ELF-1 (cell line): Measurements from ENCODE around the gene MORC2.

Experiments
- DNase-seq: peaks from one replicate; pipeline ENCODE4 v3.0.0-alpha.2; 2016; ENCODE audit warnings: low read depth, low spot score

MORC2 gene

GRCh38 chr22:30968015-30968923 lies at the start of gene MORC2:
MORC2 (minus strand) TSS chr22:30968774; CDS start chr22:30967889, 885 bp downstream.
- peak; percentile 93 for DNase-seq

- no peak for DNase-seq
Measured at GRCh38 chr22:31005535-31005934, 37.0 kb upstream of the MORC2 start.

GRCh38 chr22:31001124-31001770 lies 32.7 kb upstream of the MORC2 start:
- DNase-seq, result no peak

GRCh38 chr22:30998329-30998728 lies 29.8 kb upstream of the MORC2 start:
- DNase-seq, result peak; percentile 22

GRCh38 chr22:30996462-30996861 lies 27.9 kb upstream of the MORC2 start:
- DNase-seq, result no peak

- DNase-seq, result no peak
Measured at GRCh38 chr22:30994960-30995359, 26.4 kb upstream of the MORC2 start.

DNA sequence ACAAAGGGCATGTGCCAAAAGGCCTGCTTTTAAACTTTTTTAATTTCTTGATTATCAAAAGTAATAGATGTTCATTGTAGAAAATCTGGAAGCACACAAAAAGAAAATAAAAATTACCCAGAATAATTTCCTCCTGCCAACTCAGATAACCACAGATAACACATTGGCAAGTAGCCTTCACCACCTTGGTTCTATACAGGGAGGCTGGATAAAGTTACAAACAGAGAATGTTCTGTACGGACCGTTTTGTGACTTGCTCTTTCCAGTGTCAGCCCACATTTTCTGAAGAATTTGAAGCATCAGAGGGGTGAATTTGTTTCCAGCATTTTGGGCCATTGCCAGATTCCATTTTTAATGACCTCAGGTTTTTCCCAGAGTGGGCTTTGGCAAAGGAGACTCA lies 24.0 kb upstream of the MORC2 start:
- DNase-seq, result no peak

DNA sequence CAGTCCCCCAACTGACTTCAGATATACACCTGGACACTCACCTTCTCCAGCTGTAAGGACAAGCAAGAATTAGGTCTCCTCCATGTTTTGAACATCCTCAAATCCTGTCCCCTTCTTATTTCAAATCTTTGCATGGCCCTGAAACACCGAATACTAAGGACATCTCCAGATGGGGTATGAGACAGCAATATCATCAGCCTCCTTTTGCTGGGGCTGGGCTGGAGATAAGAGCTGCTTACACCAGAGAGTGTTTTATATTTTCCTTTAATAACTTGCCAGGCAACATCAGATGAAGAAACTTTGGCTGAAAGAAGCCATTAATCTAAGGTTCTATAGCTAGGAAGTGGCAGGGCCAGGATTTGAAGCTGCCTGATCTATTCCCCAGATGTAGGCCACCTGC lies 22.1 kb upstream of the MORC2 start:
- DNase-seq, result no peak

GRCh38 chr22:30989474-30989873 lies 20.9 kb upstream of the MORC2 start:
- DNase-seq, result no peak

DNA sequence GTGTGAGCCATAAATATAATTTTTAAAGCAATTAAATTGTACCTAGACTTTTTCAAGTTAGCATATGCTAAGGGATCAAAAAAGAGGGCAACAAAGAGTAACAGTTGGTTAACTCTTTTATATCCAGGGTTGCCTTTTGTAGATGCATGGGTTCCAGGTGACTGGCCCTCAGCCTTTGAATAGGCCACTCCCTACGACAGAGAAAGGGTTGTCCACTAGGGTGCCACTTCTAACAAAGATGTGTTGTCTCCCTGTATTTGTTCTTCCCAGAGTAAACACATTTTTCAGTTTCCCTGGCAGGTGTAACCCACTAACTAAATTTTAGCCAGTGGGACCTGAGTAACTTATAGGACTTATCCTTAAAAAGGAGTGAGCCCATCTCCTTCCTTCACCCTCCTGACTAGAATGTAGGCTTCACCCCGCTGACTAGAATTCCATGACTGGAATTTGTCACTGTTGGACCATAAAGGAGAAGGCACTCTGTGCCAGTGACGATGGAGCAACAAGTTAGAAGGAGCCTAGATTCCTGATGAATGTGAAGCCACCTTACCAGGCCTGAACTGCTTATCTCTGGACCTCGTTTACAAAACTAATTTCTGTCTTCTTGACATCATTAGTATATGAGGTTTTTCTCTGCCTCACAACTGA lies 17.1 kb upstream of the MORC2 start:
- DNase-seq, result no peak

DNA sequence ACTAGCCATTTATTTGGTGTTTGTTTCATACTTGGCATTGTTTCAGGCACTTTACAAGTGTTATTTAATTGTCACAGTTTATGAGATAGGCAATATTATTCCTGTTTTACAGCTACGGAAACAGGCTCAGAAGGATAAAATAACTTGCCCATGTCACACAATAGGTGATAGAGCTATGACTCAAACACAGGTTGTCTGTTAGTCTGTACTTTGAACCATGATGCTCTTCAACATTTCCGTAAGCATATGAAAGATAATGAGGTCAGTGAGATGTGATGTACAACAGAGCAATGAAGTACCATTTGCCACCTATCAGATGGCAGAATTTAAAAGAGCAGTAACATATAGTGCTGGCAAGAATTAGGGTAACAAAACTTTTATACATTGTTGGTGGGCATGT lies 15.7 kb upstream of the MORC2 start:
- DNase-seq, result no peak

DNA sequence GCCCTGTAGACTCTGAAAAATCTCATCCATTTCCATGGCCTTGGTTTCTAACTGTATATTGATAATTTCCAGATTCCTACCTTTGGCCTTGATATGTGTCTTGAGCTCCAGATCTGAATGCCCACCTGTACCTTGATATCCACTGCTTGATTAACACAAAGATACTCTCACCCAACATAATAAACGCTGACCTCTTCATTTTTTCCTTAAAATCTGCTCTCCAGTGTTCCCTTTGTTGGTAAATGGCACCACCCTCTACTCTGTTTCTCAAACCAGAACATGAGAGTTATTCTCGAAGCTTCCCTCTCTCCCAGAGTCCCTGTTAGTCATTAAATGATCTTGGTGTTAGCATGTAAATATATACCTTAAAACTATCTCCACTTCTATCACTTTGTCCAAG lies 13.9 kb upstream of the MORC2 start:
- DNase-seq, result no peak

GRCh38 chr22:30979932-30980331 lies 11.4 kb upstream of the MORC2 start:
- DNase-seq, result no peak

DNA sequence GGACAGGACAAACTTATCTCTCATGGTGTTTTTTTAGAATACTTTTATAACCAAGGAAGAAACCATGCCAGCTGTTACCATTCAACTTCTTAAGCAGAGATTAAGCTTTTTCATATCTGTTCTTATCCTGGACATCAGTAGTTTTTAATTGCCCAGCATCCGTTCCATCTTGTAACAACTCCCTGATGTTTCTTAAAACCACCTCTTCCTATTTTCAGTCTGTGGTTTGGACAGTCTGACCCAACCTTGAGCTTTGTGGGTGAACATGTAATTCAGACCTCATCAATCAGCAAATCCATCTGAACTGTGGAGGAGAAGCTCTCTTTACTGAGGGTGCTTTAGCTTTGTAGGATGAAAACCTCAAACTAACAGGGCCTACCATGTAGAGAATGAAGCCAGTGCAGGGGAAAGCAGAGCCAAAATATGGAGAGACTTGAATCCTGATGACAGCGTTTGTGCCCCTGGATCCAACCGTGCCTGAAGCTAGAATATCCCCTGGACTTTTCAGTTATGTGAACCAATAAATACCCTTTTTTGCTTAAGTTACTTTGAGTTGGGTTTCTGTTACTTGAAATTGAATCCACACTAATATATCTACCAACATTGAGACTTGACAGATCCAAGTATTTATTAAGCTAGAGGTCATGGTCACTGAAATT lies 9.9 kb upstream of the MORC2 start:
- no peak for DNase-seq

- no peak for DNase-seq
Measured at GRCh38 chr22:30970356-30970746, 1.8 kb upstream of the MORC2 start.

- peak; percentile 35 for DNase-seq
Measured at GRCh38 chr22:30969532-30970355, 1.2 kb upstream of the MORC2 start.

GRCh38 chr22:30968924-30969531 lies 454 bp upstream of the MORC2 start, which contains the start of gene TUG1:
TUG1 (plus strand) TSS chr22:30969265.
- peak; percentile 100 for DNase-seq

DNA sequence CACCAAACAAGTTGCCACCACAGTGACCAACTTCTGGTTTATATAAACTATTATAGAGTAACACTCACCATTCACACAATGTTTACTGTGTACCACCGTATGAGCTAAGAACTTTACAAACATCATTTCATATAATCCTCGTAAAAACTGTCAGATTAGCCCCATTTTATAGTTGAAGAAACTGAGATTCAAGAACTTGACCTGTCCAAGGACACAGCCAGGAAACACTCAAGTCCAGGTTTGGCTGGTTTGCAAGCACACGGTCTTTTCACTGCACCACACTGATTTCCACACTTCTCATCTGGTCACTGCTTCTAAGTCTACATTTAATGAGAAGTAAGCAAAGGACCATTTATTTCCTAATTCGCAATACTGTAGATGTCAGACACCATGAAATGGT lies 3.7 kb downstream of the MORC2 start:
- no peak for DNase-seq

DNA sequence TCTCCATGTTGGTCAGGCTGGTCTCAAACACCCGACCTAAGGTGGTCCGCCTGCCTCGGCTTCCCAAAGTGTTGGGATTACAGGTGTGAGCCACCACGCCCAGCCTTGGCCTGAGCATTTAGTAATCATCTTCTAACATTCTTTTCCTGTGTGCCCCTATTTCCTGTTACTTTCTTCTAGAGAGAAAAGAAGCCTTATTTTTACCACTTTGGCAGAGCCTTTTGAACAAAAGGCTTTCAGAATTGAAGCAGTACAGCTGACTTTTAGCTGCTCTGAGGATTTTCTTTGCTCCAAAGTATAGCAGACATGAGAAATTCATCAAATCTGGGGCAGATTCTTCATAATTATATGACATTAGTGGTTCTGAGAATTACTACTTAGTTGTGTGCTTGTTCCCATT lies 13.4 kb downstream of the MORC2 start:
- DNase-seq, result no peak

- no peak for DNase-seq
Measured at GRCh38 chr22:30953206-30953605, 15.4 kb downstream of the MORC2 start.
